Lower leg skin (tissue), 4 donors: ENCODE data around the gene PARD6G. TPM values are rescaled to one million over a fixed set of nuclear protein-coding genes. Genes with fewer than 3 reads are reported as not detected.
"Not testable (repeated sequence)": the region's sequence is repeated elsewhere in the genome, so short reads cannot be mapped to it uniquely, and the experiment has no call there.

Experiments
- DNase-seq, 2 donors: peaks; one replicate each; pipeline ENCODE4 v3.0.0-alpha.2; 2019; ENCODE audit warnings: low spot score in 2 of 2
- H3K4me3 ChIP-seq: fragments of 200-600 bp; sonication (generic); 2 replicates; pipeline ENCODE4 v1.5.1; 2017; ENCODE audit warnings: mild to moderate bottlenecking, low read depth; ENCODE audit not compliant: poor library complexity, severe bottlenecking
- CTCF ChIP-seq, 3 donors: fragments of 450-650 bp; IDR thresholded peaks; one replicate each; pipeline ENCODE4 v1.5.1; 2016; ENCODE audit warnings: antibody characterized with exemption in 3 of 3, mild to moderate bottlenecking in 3 of 3, moderate library complexity in 2 of 3
- POLR2A ChIP-seq, 2 donors: fragments of 450-650 bp; IDR thresholded peaks; one replicate each; pipeline ENCODE4 v1.6.1; 2016 to 2017; ENCODE audit warnings: antibody characterized with exemption in 2 of 2, mild to moderate bottlenecking in 1 of 2, moderate library complexity in 1 of 2
- WGBS, 2 donors: methylation state at CpG; one replicate each; pipeline ENCODE4 v1.1.5; 2018; 5-methylcytosine and 5-hydroxymethylcytosine counted together
- intact Hi-C: fragments of 100-400 bp; cut with DNase I; formaldehyde crosslinking; loops from one replicate; pipeline ENCODE4 v1.15.0; 2023; ENCODE audit warnings: low total_unique reads
- total RNA-seq, 4 donors: library from RNA; depleted of rRNA; stranded (reverse); fragments of >200 nt; gene quantifications; one replicate each; pipeline ENCODE4 v1.1.0, GENCODE V29; 2016

PARD6G gene
- total RNA-seq, 4 donors from 2014 or later = 89.6 to 122 (median 101) TPM

GRCh38 chr18:80166240-80166639 lies 81.1 kb downstream of the PARD6G start:
- TF ChIP-seq POLR2A (IDR thresholded peaks at IDR 0.05) (no peak), CTCF (IDR thresholded peaks at IDR 0.05) (no peak)
- DNase-seq = peak in 1 of 2 donors; percentile 67
- WGBS, 2 donors = 91 to 95% methylated on average over 10 of the region's 10 CpGs
- H3K4me3 ChIP-seq = no peak overlapping the region
- intact Hi-C loops = no loop called here

GRCh38 chr18:80164727-80165355 lies 82.5 kb downstream of the PARD6G start:
- H3K4me3 ChIP-seq, intact Hi-C loops, DNase-seq: not testable (repeated sequence)
- 84 to 90% methylated on average over 9 of the region's 9 CpGs for WGBS, 2 donors

GRCh38 chr18:80163183-80163582 lies 84.1 kb downstream of the PARD6G start:
- no peak for TF ChIP-seq CTCF (IDR thresholded peaks at IDR 0.05)
- no peak overlapping the region for H3K4me3 ChIP-seq
- intact Hi-C loops = no loop called here
- DNase-seq = no peak
- WGBS, 2 donors = 86 to 90% methylated on average over 7 of the region's 7 CpGs

GRCh38 chr18:80161781-80162417 lies 85.4 kb downstream of the PARD6G start:
- intact Hi-C loops = no loop called here
- H3K4me3 ChIP-seq = no peak overlapping the region
- TF ChIP-seq POLR2A (IDR thresholded peaks at IDR 0.05) = no peak
- TF ChIP-seq CTCF (IDR thresholded peaks at IDR 0.05) = no peak
- no peak for DNase-seq
- 55 to 58% methylated on average over 7 of the region's 7 CpGs for WGBS, 2 donors

GRCh38 chr18:80159713-80160636 lies 87.3 kb downstream of the PARD6G start:
- H3K4me3 ChIP-seq = no peak overlapping the region
- TF ChIP-seq CTCF (IDR thresholded peaks at IDR 0.05) (no peak), POLR2A (IDR thresholded peaks at IDR 0.05) (no peak)
- DNase-seq = peak in 1 of 2 donors; percentile 77
- 79 to 83% methylated on average over 63 to 94 of the region's 109 CpGs for WGBS, 2 donors
- intact Hi-C loops = no loop called here

GRCh38 chr18:80158365-80158764 lies 88.9 kb downstream of the PARD6G start:
- TF ChIP-seq CTCF (IDR thresholded peaks at IDR 0.05) (no peak), POLR2A (IDR thresholded peaks at IDR 0.05) (no peak)
- H3K4me3 ChIP-seq = no peak overlapping the region
- DNase-seq = no peak
- intact Hi-C loops = no loop called here
- WGBS, 2 donors = 76 to 77% methylated on average over 5 of the region's 5 CpGs
